Neutrophil (primary cell): ENCODE data around the gene ZFAND2A.

Source experiments
- H3K27ac ChIP-seq: fragments of 200-600 bp; sonication (generic); 2 replicates; pipeline ENCODE4 v1.5.1; 2016; ENCODE audit warnings: mild to moderate bottlenecking, moderate library complexity
- H3K27me3 ChIP-seq: fragments of 200-600 bp; sonication (generic); 2 replicates; pipeline ENCODE4 v1.6.0; 2016; ENCODE audit warnings: mild to moderate bottlenecking
- H3K36me3 ChIP-seq: fragments of 200-600 bp; sonication (generic); 2 replicates; pipeline ENCODE4 v1.5.1; 2017
- H3K4me1 ChIP-seq, 2 experiments: fragments of 200-600 bp in 1 of 2; sonication (generic) in 1 of 2; 1 replicate in 1 of 2; 2 replicates in 1 of 2; pipeline versions ENCODE4 v1.5.1 to v1.6.1; 2013 to 2016; ENCODE audit warnings: low read depth in 1 of 2, low read length in 1 of 2, mild to moderate bottlenecking in 1 of 2, moderate library complexity in 1 of 2; ENCODE audit not compliant: control insufficient read depth in 1 of 2, insufficient read depth in 1 of 2
- H3K4me3 ChIP-seq, 2 experiments: fragments of 200-600 bp in 1 of 2; sonication (generic) in 1 of 2; 1 replicate in 1 of 2; 2 replicates in 1 of 2; pipeline ENCODE4 v1.5.1; 2013 to 2016; ENCODE audit warnings: low read depth in 1 of 2, low read length in 1 of 2, mild to moderate bottlenecking in 1 of 2, moderate library complexity in 1 of 2
- H3K9me3 ChIP-seq: fragments of 200-600 bp; sonication (generic); 2 replicates; pipeline ENCODE4 v1.5.1; 2016
- TF ChIP-seq, protein P1 (sequence below): fragments of 200-600 bp; sonication (generic); IDR thresholded peaks from 2 replicates; pipeline ENCODE4 v1.5.1; 2016; ENCODE audit warnings: antibody characterized with exemption

Gene ZFAND2A

DNA sequence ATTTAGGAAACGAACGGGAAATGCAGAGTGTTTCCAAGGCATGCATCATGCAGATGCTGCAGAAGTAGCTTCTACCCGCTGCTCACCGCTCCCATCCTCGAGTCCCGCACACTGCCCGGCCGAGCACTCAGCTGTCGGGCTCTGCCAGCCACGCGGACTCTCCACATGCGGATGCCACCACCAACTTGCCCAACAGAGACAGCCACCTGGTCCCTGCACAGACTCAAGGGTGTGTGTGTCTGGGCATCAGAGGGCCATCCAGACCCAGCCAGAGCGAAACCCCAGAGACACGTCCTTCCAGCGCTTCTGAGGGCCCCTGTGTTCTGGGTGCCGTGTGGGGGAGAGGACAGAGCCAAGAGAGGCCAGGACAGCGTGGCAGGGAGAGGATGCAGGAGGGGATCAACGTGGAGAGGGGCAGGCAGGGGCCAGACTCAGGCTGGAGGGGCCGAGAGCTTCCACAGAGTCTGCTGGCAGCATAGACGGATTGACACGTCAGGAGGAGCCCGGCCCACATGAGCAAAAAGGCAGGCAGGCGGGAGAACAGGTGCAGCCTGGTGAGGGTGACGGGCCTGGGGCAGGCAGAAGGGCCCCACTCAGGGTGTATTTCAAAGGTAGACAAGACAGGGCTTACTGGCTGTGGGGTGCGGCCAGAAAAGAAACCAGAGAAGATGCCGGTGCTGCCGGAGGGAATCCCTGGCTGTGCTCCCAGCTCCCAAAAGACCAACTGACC lies 53.8 kb downstream of the ZFAND2A start:
- Histone ChIP-seq H3K27me3 (peaks cover 10% of the 10 kb centered on the region), H3K27ac (no peak overlapping the region), H3K9me3 (no peaks in the 10 kb centered on the region), H3K4me3 (no peak overlapping the region), H3K36me3 (no peaks in the 10 kb centered on the region), H3K4me1 (no peaks in the 10 kb centered on the region)
- TF ChIP-seq, protein P1, sequence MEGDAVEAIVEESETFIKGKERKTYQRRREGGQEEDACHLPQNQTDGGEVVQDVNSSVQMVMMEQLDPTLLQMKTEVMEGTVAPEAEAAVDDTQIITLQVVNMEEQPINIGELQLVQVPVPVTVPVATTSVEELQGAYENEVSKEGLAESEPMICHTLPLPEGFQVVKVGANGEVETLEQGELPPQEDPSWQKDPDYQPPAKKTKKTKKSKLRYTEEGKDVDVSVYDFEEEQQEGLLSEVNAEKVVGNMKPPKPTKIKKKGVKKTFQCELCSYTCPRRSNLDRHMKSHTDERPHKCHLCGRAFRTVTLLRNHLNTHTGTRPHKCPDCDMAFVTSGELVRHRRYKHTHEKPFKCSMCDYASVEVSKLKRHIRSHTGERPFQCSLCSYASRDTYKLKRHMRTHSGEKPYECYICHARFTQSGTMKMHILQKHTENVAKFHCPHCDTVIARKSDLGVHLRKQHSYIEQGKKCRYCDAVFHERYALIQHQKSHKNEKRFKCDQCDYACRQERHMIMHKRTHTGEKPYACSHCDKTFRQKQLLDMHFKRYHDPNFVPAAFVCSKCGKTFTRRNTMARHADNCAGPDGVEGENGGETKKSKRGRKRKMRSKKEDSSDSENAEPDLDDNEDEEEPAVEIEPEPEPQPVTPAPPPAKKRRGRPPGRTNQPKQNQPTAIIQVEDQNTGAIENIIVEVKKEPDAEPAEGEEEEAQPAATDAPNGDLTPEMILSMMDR, result no peak

DNA sequence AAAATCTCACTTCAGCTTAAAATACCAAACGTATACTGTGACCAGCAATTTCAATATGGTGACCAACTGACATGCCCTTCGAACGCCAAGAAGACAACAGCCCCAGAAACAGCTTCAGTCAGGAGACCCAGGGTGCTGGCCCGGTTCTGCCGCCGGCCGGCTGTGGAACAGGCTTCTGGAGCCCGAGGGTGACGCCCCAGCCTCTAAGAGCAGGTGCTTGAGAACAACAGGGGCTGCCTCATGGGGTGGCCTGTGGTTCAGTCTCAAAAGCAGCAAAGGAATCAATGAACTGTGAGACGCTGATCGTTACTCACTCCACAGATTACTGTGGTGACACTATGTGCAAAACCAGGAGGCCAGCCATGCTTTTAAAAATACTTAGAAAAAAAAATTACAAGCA lies 54.8 kb downstream of the ZFAND2A start:
- Histone ChIP-seq H3K36me3 (no peaks in the 10 kb centered on the region), H3K9me3 (no peaks in the 10 kb centered on the region), H3K4me3 (no peak overlapping the region), H3K27ac (no peak overlapping the region), H3K4me1 (no peaks in the 10 kb centered on the region), H3K27me3 (peaks cover 10% of the 10 kb centered on the region)
- TF ChIP-seq, protein P1, result no peak

DNA sequence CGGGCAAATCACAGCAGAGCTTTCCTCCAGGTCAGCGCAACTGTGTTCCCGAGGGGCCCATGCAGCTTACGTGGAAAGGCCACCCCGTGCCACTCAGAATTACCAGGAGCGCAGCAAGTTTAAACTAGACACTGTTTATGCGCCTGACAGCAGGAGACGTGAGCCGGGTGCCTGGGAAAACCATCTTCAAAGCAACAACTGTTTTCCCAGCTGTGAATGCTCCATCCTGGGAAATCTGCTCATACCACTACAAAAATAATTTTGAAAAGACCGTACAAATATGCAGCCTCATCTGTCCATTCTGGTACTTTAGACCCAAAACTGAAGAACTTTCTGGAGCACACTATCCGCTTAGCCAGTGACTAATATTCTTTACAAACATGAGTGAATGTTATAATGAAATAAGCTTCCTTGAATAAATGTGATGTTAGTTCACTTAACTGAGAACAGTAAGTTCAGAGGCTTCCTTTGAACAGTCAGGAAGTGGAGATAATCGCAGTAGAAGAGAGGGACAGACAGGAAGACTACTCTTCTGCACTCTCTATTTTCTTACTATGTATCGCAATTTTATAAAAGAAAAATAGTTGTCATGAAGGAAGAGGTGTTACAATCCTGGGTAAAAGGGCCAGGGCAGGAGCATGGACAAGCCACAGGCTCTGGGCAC lies 55.3 kb downstream of the ZFAND2A start:
- Histone ChIP-seq H3K27me3 (peaks cover 10% of the 10 kb centered on the region), H3K27ac (no peak overlapping the region), H3K36me3 (no peaks in the 10 kb centered on the region), H3K4me1 (no peaks in the 10 kb centered on the region), H3K9me3 (no peaks in the 10 kb centered on the region), H3K4me3 (no peak overlapping the region)
- TF ChIP-seq, protein P1, result no peak

DNA sequence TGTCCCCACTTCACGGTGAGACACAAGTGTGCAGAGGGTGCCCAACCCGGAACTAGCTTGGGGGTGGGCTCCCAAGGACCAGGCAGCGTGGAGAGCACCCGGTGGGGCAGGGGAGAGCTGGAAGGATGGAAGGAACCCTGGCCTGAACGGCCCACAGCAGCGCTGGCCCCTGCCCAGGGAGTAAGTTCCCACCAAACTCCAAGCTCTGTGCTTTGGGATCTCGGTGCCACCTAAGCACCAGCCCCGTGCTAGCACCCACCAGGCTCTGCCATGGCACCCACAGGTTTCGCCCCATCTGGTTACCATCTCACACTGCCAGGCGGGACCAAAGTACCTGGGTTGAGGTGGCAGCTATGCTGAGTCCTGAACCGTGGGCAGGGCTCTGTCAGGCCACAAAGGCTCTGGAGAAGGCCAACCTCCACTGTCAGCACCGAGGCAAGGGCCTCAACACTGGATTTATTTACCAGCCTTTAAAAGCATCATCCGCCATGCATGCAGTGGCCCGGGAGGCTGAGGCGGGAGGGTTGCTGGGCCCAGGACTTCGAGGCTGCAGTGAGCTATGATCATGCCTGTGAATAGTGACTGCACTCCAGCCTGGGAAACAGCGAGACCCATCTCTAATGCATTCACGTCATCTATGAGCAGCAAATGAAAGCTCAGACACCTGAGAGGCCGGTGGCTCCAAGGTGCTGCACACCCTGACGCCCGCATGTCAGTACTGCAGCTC lies 56.0 kb downstream of the ZFAND2A start:
- Histone ChIP-seq H3K36me3 (no peaks in the 10 kb centered on the region), H3K27me3 (peaks cover 10% of the 10 kb centered on the region), H3K27ac (no peak overlapping the region), H3K4me3 (no peak overlapping the region), H3K4me1 (no peaks in the 10 kb centered on the region), H3K9me3 (no peaks in the 10 kb centered on the region)
- TF ChIP-seq, protein P1, result no peak

DNA sequence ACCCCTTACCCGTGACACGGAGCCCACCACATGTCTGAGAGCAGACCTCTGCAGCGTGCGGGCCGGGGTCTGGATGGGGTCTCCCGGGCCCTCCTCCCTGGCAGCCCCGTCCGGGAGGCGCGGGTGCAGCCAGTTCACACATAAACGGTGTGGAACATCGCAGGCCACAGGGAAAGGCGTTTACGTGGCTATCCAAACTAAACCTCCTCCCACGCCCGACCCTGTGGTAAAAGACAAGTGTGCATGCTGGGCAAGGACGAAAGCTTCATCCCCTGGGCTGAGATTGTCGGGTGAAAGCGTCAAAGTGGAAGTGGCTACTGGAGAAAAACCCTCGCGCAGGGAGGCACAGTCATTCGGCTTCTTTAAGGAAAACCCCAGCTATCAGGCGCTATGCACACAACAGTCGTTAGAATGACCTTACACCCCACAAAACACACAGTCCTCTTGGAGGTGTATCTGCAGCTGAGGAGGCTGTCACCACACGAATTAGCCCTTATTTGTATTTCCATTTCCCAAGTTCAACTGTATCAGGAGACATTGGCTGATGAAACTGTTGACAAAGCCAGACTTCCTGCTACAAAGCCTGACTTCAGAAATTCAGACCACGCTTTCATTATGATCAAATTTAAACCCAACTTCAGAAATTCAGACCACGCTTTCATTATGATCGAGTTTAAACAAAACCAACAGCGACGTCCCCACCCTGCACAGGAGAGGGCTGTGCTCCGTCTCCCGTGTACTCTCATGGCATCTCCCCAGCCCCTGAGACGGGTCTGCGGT lies 56.8 kb downstream of the ZFAND2A start:
- no peaks in the 10 kb centered on the region for H3K4me1 ChIP-seq
- H3K27ac ChIP-seq, result no peak overlapping the region
- H3K4me3 ChIP-seq, result no peak overlapping the region

More for the DNA sequence above, 56.8 kb downstream of the ZFAND2A start:
- H3K36me3 ChIP-seq, result no peaks in the 10 kb centered on the region
- H3K27me3 ChIP-seq, result peaks cover 6% of the 10 kb centered on the region
- no peaks in the 10 kb centered on the region for H3K9me3 ChIP-seq
- TF ChIP-seq, protein P1, result no peak
